K562 (cell line): Measurements from ENCODE around the gene FRAT1.

Source experiments
- ARID4B ChIP-seq: sonication (generic); formaldehyde crosslinking; IDR thresholded peaks from 2 replicates; pipeline ENCODE4 v1.8.0; 2022; ENCODE audit warnings: mild to moderate bottlenecking, missing genetic modification reagents
- HBP1 ChIP-seq: fragments of 450-650 bp; formaldehyde crosslinking; IDR thresholded peaks from 2 replicates; pipeline ENCODE4 v1.4.0; 2022; ENCODE audit warnings: missing genetic modification characterization
- KDM1A ChIP-seq, 2 experiments: fragments of 450-650 bp; IDR thresholded peaks; 2 replicates each; pipeline ENCODE4 v1.6.1; 2016; ENCODE audit warnings: mild to moderate bottlenecking in 2 of 2
- KHSRP ChIP-seq: fragments of 450-650 bp; IDR thresholded peaks from 2 replicates; pipeline ENCODE4 v1.6.1; 2017
- MAX ChIP-seq: sonication (generic); formaldehyde crosslinking; IDR thresholded peaks from 2 replicates; pipeline ENCODE4 v1.9.0; 2022; ENCODE audit warnings: mild to moderate bottlenecking, missing genetic modification reagents
- MXD1 ChIP-seq: fragments of 250-450 bp; sonication (Bioruptor Pico); IDR thresholded peaks from 2 replicates; pipeline ENCODE4 v1.8.0; 2021; ENCODE audit warnings: borderline replicate concordance, mild to moderate bottlenecking, moderate library complexity; ENCODE audit not compliant: poor library complexity, severe bottlenecking
- POLR2A ChIP-seq: fragments of 450-650 bp; conservative IDR thresholded peaks from 2 replicates; pipeline ENCODE4 v1.6.1; 2016
- REST ChIP-seq, 2 experiments: fragments of 450-650 bp; formaldehyde crosslinking in 1 of 2; IDR thresholded peaks; 2 replicates each; pipeline versions ENCODE4 v1.4.0 to v1.6.1; 2014 to 2020; ENCODE audit warnings: mild to moderate bottlenecking in 2 of 2, borderline replicate concordance in 1 of 2, low read depth in 1 of 2
- SRSF9 ChIP-seq: fragments of 200-400 bp; formaldehyde crosslinking; IDR thresholded peaks from 2 replicates; pipeline ENCODE4 v1.6.1; 2017; ENCODE audit warnings: low read depth, low read length, borderline replicate concordance
- TAF1 ChIP-seq: IDR thresholded peaks from 2 replicates; pipeline ENCODE4 v1.6.1; 2011; ENCODE audit warnings: mild to moderate bottlenecking, low read length, moderate library complexity; ENCODE audit not compliant: insufficient read depth, control insufficient read depth, severe bottlenecking; ENCODE audit errors: extremely low read depth
- VEZF1 ChIP-seq: fragments of 200-800 bp; sonication (Bioruptor generic); IDR thresholded peaks from 2 replicates; pipeline ENCODE4 v1.6.1; 2017; ENCODE audit warnings: missing genetic modification characterization, missing compliant biosample characterization
- ZBTB49 ChIP-seq: sonication (generic); formaldehyde crosslinking; IDR thresholded peaks from 2 replicates; pipeline ENCODE4 v1.8.0; 2022; ENCODE audit warnings: missing genetic modification reagents, mild to moderate bottlenecking, borderline replicate concordance
- ZFP36 ChIP-seq: fragments of 150-350 bp; IDR thresholded peaks from 2 replicates; pipeline ENCODE4 v1.6.1; 2018; ENCODE audit warnings: low read length, low read depth; ENCODE audit not compliant: partially characterized antibody
- ZNF668 ChIP-seq: fragments of 250-450 bp; sonication (Bioruptor Pico); IDR thresholded peaks from 2 replicates; pipeline ENCODE4 v1.8.0; 2022; ENCODE audit warnings: mild to moderate bottlenecking, inconsistent platforms

- TF ChIP-seq KHSRP (no peak), TAF1 (no peak), ZFP36 (no peak), ZNF668 (CRISPR knock-in tag) (no peak), MAX (CRISPR knock-in tag) (no peak), REST (IDR thresholded peaks at IDR 0.05; ENCODE audit: borderline replicate concordance) (no peak), REST (CRISPR knock-in tag; IDR thresholded peaks at IDR 0.05; ENCODE audit: low read depth) (no peak), ZBTB49 (CRISPR knock-in tag) (no peak), VEZF1 (CRISPR knock-in tag) (no peak), SRSF9 (no peak), KDM1A (IDR thresholded peaks at IDR 0.05) (no peak), MXD1 (CRISPR knock-in tag) (no peak), HBP1 (no peak), ARID4B (no peak), POLR2A (no peak)
Observed at GRCh38 chr10:97338041-97338440, 19.0 kb downstream of the FRAT1 start.
